Measurements from ENCODE around the gene WASF3.

WASF3 gene

DNA sequence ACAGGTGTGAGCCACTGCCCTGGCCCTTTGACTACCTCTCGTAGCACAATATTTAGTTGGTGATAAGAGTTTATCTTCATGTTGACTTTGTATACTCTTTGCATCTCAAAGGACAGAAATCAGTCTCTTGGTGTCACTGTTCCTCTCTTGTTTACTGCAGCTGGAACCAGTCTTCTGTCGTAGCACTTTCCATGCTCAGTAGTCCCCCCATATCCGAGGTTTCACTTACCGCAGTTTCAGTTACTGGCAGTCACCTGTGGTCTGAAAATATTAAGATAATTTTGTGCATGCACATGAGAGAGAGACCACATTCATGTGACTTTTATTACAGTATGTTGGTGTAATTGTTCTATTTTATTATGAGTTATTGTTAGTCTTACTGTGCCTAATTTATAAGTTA lies 49.1 kb downstream of the WASF3 start:
- TF ChIP-seq GATA3 (IDR thresholded peaks at IDR 0.05; ENCODE audit: low read depth, low read length) = no peak
- no peak for TF ChIP-seq GATA2 (IDR thresholded peaks at IDR 0.05; ENCODE audit: low read depth, low read length)

DNA sequence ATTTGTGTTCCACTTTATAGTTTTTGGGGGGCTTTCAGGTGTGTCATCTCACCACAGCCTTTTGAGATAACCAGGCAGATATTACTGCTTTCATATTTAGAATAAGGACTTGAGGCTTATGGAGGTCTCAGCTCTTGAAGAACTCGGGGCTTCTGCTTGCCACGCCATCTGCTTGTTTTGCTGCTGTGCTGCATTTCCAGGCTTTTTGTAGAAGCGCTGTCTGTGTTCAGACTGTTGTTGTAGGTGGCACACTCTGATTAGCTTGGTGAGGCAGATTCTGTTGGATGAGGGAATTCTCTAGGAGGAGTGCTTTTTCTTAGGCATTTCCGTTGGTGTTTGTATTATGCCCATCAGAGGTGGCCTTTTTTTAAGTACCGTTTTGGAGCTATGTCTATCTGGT lies 57.2 kb downstream of the WASF3 start:
- TF ChIP-seq GATA3 (IDR thresholded peaks at IDR 0.05; ENCODE audit: low read depth, low read length) (no peak), GATA2 (IDR thresholded peaks at IDR 0.05; ENCODE audit: low read depth, low read length) (no peak)

DNA sequence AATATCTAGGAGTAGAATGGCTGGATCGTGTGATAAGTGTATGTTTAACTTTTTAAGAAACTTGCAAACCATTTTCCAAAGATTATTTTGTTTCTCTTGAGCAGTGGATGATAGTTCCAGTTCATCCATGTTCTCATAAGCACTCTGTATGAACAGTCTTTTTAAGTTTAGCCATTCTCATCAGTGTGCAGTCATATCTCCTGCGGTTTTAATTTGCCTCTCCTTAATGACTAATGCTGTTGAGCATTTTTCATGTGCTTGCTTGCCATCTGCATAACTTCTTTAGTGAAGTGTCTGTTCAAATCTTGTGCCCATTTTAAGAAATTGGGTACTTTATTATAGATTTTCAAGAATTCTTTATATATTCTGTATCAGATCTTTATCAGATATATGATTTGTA lies 58.6 kb downstream of the WASF3 start:
- TF ChIP-seq GATA3 (IDR thresholded peaks at IDR 0.05; ENCODE audit: low read depth, low read length) = no peak
- TF ChIP-seq GATA2 (IDR thresholded peaks at IDR 0.05; ENCODE audit: low read depth, low read length) = no peak

DNA sequence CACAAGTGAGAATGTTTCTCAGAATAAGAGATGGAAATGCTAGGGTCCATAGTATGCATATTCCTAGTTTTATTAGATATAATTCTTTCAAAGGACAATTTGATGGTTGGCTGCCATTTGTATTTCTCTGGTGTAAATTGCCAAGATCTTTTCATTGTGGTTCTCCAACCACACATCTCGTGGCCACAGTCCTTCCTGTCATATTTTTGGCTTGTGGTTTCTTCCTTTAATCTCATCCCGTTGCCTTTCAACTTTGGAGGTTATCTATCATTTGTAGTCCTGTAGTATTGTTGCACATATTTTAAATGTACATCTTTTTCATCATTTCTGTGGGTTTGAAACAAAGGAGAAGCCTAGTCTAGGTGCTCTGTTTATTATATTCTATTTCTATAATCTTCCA lies 61.2 kb downstream of the WASF3 start:
- no peak for TF ChIP-seq GATA2 (IDR thresholded peaks at IDR 0.05; ENCODE audit: low read depth, low read length)
- no peak for TF ChIP-seq GATA3 (IDR thresholded peaks at IDR 0.05; ENCODE audit: low read depth, low read length)

DNA sequence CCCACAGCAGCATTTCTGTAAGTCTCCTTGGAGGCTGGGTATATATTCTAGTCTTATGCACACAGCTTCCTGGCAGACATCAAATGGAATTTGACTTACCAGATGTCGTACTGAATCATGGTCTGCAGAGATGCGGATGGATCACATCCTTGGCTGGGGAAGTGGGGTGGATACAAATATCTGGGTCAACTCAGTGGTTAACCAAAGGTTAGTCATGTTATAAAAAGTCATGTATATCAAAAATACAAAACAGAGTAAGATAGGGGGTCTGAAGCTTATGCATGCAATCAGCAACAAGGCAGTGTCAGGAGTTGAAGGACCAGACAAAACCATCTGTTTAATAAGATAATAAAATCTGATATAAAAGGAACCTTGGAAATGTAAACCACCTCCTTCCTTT lies 61.9 kb downstream of the WASF3 start:
- TF ChIP-seq GATA2 (IDR thresholded peaks at IDR 0.05; ENCODE audit: low read depth, low read length) (no peak), GATA3 (IDR thresholded peaks at IDR 0.05; ENCODE audit: low read depth, low read length) (no peak)

DNA sequence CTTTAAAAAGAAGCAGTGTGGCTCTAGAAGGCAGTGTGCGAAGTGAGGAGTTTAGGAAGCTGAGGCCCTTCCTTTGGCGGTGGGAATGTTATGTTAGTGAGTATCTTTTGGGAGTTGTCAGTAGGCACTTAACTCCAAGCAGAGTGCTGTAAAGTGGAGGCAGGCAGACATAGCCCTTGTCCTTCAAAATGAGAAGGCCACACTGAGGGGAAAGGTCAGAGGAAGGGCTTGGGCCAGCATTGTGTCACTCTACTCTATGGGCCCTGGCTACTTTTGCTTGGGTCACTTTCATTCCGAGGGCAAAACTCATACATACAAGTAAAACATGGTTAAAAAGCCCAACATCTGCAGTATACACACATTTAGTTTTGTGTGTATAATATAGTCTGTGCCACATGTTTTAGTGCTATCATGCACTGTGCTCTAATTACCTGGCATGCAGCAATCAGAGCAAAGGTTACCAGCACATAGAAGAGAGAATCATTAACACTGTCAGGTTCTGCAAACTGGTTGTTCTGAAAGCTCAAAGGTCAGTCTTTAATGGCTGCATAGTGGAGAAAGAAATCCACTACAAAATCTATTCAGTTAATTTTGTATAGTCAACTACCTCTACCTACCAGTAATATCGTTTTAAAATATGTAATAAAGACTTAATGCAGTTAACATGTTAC lies 64.4 kb downstream of the WASF3 start:
- TF ChIP-seq GATA2 (IDR thresholded peaks at IDR 0.05; ENCODE audit: low read depth, low read length) (no peak), GATA3 (IDR thresholded peaks at IDR 0.05; ENCODE audit: low read depth, low read length) (no peak)

DNA sequence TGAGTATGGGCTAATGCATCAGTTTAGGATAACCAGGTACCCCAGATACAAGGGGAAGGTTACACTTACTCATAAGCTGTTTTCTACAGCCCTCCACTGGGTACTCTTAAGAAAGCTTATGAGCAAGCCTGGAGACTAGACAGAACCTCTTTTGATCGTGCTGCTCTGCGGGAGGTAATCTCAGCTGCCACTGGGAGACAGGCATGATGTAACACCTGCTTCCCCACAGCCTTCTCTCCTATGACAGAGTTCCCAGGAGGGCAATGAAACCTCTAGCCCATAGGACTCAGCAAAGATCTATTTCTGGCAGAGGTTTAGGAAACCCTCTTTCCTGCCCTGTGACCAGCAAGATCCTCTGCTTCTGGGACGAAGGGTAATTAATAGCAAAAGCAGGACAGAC lies 65.6 kb downstream of the WASF3 start:
- TF ChIP-seq GATA3 (IDR thresholded peaks at IDR 0.05; ENCODE audit: low read depth, low read length) = no peak
- TF ChIP-seq GATA2 (IDR thresholded peaks at IDR 0.05; ENCODE audit: low read depth, low read length) = no peak

DNA sequence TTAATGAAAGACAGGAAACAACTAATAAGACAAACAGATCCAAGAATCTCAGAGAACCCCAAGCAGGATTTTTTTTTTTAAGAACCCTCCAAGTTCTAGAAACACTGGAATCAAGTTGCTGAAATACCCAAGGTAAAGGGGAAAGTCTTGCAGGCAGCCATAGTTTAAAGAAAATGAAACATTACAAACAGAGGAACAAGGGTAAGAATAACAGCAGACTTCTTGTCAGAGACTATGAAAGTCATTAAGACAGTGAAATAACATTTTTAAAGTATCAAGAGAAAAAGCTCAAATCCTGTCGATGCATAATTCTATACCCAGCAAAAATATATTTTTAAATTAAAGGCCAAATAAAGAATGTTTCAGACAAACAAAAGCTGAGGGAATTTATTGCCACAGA lies 67.1 kb downstream of the WASF3 start:
- no peak for TF ChIP-seq GATA2 (IDR thresholded peaks at IDR 0.05; ENCODE audit: low read depth, low read length)
- TF ChIP-seq GATA3 (IDR thresholded peaks at IDR 0.05; ENCODE audit: low read depth, low read length) = no peak

DNA sequence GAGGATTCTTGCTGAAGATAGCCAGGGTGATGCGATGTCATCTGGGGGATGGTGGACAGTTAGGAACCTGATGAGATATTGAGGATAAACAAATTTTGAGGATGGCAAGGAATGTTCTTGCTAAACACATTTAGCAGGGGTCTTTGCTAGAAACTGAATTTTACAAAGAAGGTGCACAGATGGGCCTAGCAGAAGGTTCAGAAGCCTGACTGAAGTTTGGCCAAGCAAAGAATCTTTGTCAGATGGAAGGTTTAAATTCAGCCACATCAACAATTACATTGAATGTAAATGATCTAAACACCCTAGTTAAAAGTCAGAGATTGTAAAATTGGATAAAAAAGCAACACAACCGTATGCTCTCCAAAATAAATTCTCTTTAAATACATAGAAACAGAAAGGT lies 68.8 kb downstream of the WASF3 start:
- TF ChIP-seq GATA3 (IDR thresholded peaks at IDR 0.05; ENCODE audit: low read depth, low read length) (no peak), GATA2 (IDR thresholded peaks at IDR 0.05; ENCODE audit: low read depth, low read length) (no peak)

DNA sequence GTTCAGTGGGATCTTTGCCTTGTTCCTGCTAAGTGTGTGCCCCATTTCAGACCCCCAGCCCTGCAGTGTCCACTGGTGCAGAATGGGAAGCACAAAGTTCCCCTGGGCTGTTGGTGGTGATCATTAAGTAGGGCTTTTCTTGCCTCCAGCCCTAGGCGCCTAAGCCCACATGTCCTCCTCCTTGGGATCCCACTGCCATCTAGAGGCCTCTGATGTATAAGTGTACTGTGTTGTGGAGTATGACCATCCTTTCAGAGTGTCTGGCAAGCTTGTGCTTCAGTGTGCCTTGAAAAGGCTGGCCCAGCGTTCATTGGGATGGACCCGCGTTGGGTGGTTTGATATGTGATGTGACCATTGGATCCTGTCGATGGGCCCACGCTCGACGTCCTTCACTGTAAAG lies 71.2 kb downstream of the WASF3 start:
- no peak for TF ChIP-seq GATA3 (IDR thresholded peaks at IDR 0.05; ENCODE audit: low read depth, low read length)
- TF ChIP-seq GATA2 (IDR thresholded peaks at IDR 0.05; ENCODE audit: low read depth, low read length) = no peak

DNA sequence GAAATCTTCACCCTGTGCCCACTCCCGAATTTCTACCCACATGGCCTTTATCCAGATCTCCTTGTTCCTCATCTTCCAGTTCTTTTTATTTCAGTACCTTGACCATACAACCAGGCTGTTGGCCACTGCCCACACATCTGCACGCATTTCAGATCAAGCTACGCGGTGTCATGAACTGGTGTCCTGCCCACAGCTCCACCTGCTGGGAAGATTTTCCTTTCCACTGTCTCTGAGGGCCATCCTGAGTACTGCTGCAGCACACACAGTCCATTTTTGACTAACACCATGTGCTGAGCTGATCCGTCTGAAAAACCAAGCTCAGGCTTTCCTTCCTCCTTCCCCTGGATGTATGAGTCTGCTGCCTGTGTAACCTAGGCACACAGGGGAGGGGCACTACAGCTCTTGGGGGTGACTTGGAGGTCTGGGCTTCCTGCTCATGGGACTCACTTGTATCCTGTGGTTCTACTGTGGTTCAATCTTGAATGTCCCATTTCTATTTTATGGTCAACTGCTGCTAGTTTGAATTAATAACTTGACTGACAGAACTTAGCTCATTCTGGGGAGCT lies 71.9 kb downstream of the WASF3 start:
- TF ChIP-seq GATA2 (IDR thresholded peaks at IDR 0.05; ENCODE audit: low read depth, low read length) (no peak), GATA3 (IDR thresholded peaks at IDR 0.05; ENCODE audit: low read depth, low read length) (no peak)

DNA sequence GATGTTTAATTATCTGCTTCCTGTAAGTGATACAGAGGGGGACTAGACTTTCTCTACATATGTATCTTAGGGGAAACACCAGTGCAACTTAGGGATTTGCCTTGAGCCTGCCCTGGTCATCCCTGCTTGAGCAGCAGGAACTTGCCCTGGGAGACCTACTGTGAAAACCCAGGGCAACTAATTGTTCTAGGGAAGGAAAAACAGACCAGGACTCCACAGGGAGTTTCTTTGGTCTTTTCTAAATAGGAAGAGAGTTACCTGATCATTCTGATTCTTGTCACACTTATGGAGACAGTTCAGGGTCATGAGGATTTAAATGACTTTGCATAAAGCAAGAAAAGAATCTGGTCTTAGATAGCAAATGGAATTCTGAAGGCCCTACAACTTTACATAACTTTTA lies 89.1 kb downstream of the WASF3 start:
- TF ChIP-seq GATA3 (IDR thresholded peaks at IDR 0.05; ENCODE audit: low read depth, low read length) (no peak), GATA2 (IDR thresholded peaks at IDR 0.05; ENCODE audit: low read depth, low read length) (no peak)

DNA sequence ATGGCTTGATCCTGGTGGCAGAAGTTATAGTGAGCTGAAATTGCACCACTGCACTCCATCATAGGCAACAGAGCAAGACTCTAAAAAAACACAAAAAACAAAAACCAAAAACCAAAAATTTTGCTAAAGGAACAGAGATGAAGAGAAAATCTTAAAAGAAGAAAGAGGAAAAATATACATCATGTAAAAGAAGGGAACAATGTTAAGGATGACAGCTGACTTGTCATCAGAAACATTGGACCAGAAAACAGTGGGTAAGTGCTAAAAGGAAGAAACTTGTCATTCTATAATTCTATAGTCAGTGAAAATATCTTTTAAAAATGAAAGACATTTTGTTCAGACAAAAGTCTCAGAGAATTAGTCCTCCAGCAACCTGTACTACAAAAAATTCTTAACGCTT lies 93.8 kb downstream of the WASF3 start:
- no peak for TF ChIP-seq GATA3 (IDR thresholded peaks at IDR 0.05; ENCODE audit: low read depth, low read length)
- no peak for TF ChIP-seq GATA2 (IDR thresholded peaks at IDR 0.05; ENCODE audit: low read depth, low read length)

DNA sequence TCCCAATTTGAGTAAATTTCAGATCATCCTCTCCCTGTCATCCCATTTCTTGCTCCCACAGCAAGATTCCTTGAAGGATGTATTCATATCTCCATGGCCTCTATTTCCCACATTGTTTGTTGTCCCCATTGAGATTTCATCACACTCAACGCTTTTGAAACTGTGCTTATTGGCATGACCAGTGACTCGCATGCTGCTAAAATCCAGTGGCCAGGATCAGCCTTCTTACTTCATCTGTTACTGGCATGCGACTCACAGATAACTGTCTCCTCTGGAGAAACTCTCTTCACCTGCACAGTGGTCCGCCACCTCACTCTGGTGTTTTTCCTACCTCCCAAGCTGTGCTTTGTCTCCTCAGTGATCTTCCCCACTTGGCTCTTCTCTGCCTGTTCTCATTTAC lies 95.8 kb downstream of the WASF3 start:
- TF ChIP-seq GATA2 (IDR thresholded peaks at IDR 0.05; ENCODE audit: low read depth, low read length) (no peak), GATA3 (IDR thresholded peaks at IDR 0.05; ENCODE audit: low read depth, low read length) (no peak)

DNA sequence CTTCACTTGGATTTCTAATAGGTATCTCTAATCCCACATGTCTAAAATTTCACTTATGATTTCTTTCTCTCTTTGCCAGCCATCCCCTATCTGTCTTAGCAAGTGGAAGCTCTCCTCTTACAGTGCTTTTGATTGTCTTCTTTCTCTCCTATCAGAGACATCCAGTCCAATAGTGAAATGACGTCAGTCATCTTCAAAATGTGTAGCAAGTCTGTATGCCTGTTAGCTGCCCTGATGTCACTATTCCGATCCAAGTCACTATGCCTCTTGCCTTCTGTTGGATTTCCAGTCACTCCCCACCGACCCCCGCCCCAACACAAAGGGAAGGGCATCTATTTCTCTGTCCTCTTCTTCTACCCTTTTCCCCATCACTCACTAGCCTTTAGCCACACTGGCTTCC lies 96.4 kb downstream of the WASF3 start:
- no peak for TF ChIP-seq GATA3 (IDR thresholded peaks at IDR 0.05; ENCODE audit: low read depth, low read length)
- no peak for TF ChIP-seq GATA2 (IDR thresholded peaks at IDR 0.05; ENCODE audit: low read depth, low read length)

DNA sequence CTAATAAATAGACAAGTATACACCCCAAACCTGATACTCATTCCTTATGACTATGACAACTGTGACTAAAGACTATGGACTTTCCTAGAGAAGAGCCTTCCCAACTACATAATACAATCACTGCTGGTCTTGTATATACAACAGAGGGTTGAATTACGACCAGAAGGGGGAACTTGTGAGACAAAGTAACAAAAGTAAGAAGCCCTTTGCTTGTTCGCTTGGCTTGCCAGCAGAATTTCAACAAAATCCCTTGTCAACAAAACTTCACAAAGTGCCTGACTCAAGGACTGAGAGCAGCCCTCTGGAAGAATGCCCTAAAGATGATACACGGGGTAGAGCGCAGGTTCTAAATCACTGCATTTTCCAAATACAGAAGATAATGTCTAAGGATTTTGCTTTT lies 99.4 kb downstream of the WASF3 start:
- no peak for TF ChIP-seq GATA2 (IDR thresholded peaks at IDR 0.05; ENCODE audit: low read depth, low read length)
- no peak for TF ChIP-seq GATA3 (IDR thresholded peaks at IDR 0.05; ENCODE audit: low read depth, low read length)
